ENCODE data around the gene ZNF692. TPM values are rescaled to one million over a fixed set of nuclear protein-coding genes. Genes with fewer than 3 reads are reported as not detected.
A peak's percentile ranks its signal among the peaks of the same experiment; 100 is the strongest.

ZNF692 gene
- total RNA-seq, 1 donor from 2014 or later, result 80.1 TPM

GRCh38 chr1:248853663-248854375, 5.1 kb downstream of the ZNF692 start:
- DNase-seq (ENCODE audit: low spot score in 2 of 2, unreplicated experiment in 2 of 2), result peak in 1 of 2 experiments; percentile 11
- Mint-ChIP-seq H3K36me3 (peaks cover 12% of the 10 kb centered on the region), H3K27ac (no peak overlapping the region), H3K4me1 (peaks cover 22% of the 10 kb centered on the region), H3K9me3 (no peaks in the 10 kb centered on the region), H3K4me3 (no peak overlapping the region), H3K27me3 (ENCODE audit: low read depth) (no peaks in the 10 kb centered on the region)
- TF ChIP-seq CTCF (IDR thresholded peaks at IDR 0.05; ENCODE audit: unreplicated experiment), result no peak

- H3K27ac Mint-ChIP-seq, result no peak overlapping the region
- TF ChIP-seq CTCF (IDR thresholded peaks at IDR 0.05; ENCODE audit: unreplicated experiment), result no peak
- DNase-seq (ENCODE audit: low spot score in 2 of 2, unreplicated experiment in 2 of 2), result peak in 1 of 2 experiments; percentile 13
- no peaks in the 10 kb centered on the region for H3K27me3 Mint-ChIP-seq (ENCODE audit: low read depth)
- H3K4me1 Mint-ChIP-seq, result peaks cover 14% of the 10 kb centered on the region
- H3K4me3 Mint-ChIP-seq, result no peak overlapping the region
- peaks cover 16% of the 10 kb centered on the region for H3K36me3 Mint-ChIP-seq
- no peaks in the 10 kb centered on the region for H3K9me3 Mint-ChIP-seq
Measured at GRCh38 chr1:248852481-248853405, 6.1 kb downstream of the ZNF692 start.

- DNase-seq (ENCODE audit: low spot score in 2 of 2, unreplicated experiment in 2 of 2), result no peak
- no peaks in the 10 kb centered on the region for H3K9me3 Mint-ChIP-seq
- no peak overlapping the region for H3K27ac Mint-ChIP-seq
- peaks cover under 1% of the 10 kb centered on the region for H3K4me1 Mint-ChIP-seq
- H3K36me3 Mint-ChIP-seq, result peaks cover 15% of the 10 kb centered on the region
- no peaks in the 10 kb centered on the region for H3K27me3 Mint-ChIP-seq (ENCODE audit: low read depth)
- no peak for TF ChIP-seq CTCF (IDR thresholded peaks at IDR 0.05; ENCODE audit: unreplicated experiment)
- no peak overlapping the region for H3K4me3 Mint-ChIP-seq
Measured at GRCh38 chr1:248851390-248851789, 7.5 kb downstream of the ZNF692 start.

DNA sequence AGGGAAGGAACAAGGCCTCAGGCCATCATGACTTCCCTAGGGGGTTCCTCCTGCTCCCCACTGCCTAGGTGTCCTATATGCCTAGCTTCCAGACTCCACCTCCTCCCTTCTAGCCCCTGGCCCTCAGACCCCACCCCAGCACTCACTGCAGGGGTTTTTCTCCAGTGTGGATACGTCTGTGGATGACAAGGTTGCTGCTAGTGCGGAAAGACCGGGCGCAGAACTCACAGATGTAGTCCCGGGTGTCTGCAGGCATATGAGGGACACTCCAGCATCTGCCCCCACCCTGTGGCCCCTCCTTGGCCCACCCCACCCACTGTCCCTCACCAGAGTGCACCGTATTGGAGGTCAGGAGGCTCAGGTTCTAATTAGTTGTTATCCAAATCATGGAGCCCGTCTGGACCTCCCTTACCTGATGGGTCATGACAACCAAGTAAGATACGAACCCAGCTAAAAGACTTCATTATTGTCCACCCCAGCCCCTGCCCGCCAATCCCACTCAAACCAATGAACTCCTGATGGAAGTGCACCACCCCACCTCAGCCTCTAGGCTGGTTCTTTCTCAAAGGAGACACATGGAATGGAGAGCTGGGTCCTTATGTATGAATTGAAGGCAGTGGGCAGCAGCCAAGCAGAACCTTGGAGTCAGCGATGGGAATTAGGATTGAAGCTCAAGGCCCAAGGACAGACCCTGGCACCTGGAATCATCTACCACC, 8.2 kb downstream of the ZNF692 start:
- Mint-ChIP-seq H3K4me3 (no peak overlapping the region), H3K9me3 (no peaks in the 10 kb centered on the region)

More for the DNA sequence above, 8.2 kb downstream of the ZNF692 start:
- no peak overlapping the region for H3K27ac Mint-ChIP-seq
- no peak for TF ChIP-seq CTCF (IDR thresholded peaks at IDR 0.05; ENCODE audit: unreplicated experiment)
- DNase-seq (ENCODE audit: low spot score in 2 of 2, unreplicated experiment in 2 of 2), result no peak
- H3K36me3 Mint-ChIP-seq, result peaks cover 14% of the 10 kb centered on the region
- no peaks in the 10 kb centered on the region for H3K27me3 Mint-ChIP-seq (ENCODE audit: low read depth)
- no peaks in the 10 kb centered on the region for H3K4me1 Mint-ChIP-seq

All from mesothelial cell of epicardium (in vitro differentiated cells).